ENCODE results near the gene UAP1.

Gene UAP1

GRCh38 chr1:162561616-162562469 is at the start of gene UAP1:
Gene UAP1 (plus strand): TSS chr1:162561722. CDS start chr1:162566069, 4,347 bp downstream.
- DNase-seq: no peak

GRCh38 chr1:162527314-162527713 is 34.2 kb upstream of the UAP1 start:
- DNase-seq: no peak

GRCh38 chr1:162530307-162530987 is 31.1 kb upstream of the UAP1 start:
- DNase-seq: peak in 1 of 2 donors; percentile 22

DNA sequence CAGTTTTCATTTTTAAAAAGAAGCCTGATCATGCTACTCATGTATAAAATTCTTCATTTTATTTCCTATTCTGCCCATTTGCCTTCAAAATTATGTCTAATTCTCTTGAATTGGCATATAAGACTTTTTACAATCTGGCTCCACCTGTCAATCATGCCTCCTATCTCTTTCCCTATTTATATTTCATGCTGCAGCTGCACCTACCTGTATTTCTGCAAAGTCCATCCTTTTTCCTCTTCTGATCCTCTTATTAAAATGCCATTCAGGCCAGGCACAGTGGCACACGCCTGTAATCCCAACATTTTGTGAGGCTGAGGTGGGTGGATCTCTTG is 30.6 kb upstream of the UAP1 start:
- DNase-seq: no peak

DNA sequence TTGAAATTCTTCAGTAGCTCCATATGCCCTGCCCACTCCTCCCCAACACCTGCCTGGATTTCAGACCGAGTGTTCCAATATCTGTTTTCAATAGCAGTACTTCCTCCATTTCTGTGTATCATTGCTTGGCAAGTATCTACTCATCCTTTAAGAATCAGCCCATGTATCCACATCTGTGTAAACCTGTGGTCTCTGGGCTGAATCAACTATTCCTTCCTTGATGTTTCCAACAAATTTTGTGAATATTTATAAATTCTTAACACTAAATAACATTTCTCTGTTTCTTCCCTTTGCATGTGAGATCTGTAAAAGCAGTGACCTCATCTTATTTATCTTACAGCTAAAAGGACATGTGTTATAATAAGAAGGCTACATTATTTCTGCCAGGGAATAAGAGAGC is 26.0 kb upstream of the UAP1 start:
- DNase-seq: no peak

- DNase-seq: no peak
Measured at GRCh38 chr1:162536511-162536910, 25.0 kb upstream of the UAP1 start.

GRCh38 chr1:162537216-162537615 is 24.3 kb upstream of the UAP1 start:
- DNase-seq: no peak

DNA sequence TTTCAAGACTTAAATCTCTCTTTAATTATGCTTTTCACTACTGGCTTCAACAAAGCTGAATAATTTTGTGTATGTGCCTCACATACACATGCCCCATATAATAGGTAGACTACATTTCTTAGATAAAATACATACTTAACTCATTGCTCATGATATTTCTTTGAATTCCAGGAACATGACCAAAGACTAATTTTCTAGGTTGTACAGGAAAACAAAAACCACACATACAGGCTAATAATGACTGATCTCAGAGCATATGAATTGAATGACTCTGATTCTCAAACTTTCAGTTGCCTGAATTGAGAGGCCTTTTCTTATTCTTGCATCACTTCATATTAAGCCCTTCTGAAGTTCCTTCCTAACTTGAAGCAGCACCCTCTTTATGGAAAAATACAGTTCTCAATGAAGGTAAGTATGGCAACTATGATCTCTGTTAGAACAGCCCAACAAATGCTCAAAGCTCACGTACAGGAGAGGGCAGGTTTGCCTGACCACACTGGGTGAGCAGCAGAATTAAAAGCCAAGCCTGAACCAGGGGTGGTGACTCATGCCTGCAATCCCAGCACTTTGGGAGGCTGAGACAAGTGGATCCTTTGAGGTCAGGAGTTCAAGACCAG is 22.6 kb upstream of the UAP1 start:
- DNase-seq: no peak

DNA sequence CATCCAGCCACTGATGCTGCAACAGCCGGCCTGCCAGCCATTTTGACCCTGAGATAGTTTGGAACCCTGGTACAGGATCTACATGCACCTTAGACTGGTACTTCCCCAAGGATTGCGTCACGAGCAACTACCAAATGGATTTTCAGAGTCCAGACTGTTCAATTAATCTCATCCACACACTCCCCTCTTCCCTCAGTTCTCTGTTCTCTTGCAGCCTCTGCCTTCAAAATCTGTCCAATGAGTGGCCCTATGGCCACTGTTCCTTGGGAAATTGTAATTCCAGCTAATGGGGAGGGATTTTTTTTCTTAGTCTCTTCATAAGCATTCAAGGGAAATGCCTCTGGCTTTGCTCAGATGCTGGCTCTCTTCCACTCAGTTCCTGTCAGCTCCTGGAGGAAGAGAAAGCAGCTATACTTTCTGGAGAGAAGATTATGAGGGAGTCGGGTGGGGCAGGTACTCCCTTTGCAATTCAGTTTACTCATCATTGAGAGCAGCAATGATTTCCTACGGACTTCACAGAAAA is 19.8 kb upstream of the UAP1 start:
- no peak for DNase-seq

- DNase-seq: no peak
Measured at GRCh38 chr1:162543228-162543627, 18.3 kb upstream of the UAP1 start.

GRCh38 chr1:162548170-162548569 is 13.4 kb upstream of the UAP1 start:
- DNase-seq: peak; percentile 13 to 40

- DNase-seq: no peak
Measured at GRCh38 chr1:162549001-162549400, 12.5 kb upstream of the UAP1 start.

GRCh38 chr1:162550925-162551324 is 10.6 kb upstream of the UAP1 start:
- no peak for DNase-seq

GRCh38 chr1:162551969-162552683 is 9.4 kb upstream of the UAP1 start:
- DNase-seq: no peak

DNA sequence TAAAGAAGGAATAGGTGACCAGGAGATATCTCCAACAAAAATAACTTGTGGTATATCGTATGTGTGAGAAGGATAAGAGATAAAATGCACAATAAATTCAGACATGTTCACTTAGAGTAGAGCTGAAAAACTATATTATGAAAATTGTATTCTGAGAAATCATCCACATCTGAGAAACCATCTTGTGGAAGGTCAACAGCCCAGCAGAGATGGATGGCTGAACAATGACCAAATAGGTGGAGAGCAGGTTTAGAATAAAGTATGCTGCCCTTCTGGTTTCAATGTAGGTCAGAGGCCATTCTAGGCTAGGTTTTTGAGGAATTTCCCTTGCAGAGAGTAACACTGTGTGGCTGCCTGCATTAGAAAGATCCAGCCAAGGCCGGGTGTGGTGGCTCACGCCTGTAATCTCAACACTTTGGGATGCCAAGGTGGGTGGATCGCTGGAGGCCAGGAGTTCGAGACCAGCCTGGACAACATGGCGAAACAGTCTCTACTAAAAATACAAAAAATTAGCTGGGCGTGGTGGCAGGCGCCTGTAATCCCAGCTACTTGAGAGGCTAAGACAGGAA is 8.8 kb upstream of the UAP1 start:
- DNase-seq: no peak

DNA sequence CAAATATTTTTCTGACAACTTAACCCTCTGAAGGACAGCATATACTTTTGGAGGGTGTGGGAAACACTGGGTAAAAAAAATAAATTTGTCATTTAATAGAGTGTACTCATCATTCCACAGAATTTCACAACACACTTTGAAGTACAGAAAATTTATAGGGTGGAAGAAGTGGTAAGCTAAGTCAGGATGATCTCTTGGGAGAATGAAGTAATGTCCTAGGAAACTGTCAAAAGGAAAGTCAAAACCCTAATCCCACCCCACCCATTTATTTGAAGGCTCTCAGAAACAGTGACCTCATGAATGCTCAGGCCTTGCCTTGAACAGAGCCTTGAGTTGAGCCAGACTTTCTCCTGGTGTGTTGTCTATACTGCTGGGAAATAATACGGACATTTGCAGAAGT is 7.3 kb upstream of the UAP1 start:
- no peak for DNase-seq

GRCh38 chr1:162557536-162557935 is 4.0 kb upstream of the UAP1 start:
- DNase-seq: no peak

GRCh38 chr1:162560303-162561036 is 1.1 kb upstream of the UAP1 start:
- no peak for DNase-seq

GRCh38 chr1:162561037-162561615 is 396 bp upstream of the UAP1 start:
- peak; percentile 97 to 98 for DNase-seq

- DNase-seq: no peak
Measured at GRCh38 chr1:162562470-162562828, 927 bp downstream of the UAP1 start.

- DNase-seq: no peak
Measured at GRCh38 chr1:162564762-162565218, 3.3 kb downstream of the UAP1 start.

GRCh38 chr1:162565460-162565859 is 3.9 kb downstream of the UAP1 start:
- no peak for DNase-seq

Data from CD4-positive, alpha-beta T cell treated with Interferon alpha-2 for 1 hour (primary cell).